Activated CD8-positive, alpha-beta T cell treated with anti-CD3 and anti-CD28 coated beads for 36 hours (primary cell): ENCODE data around the gene HYOU1. TPM values are rescaled to one million over a fixed set of nuclear protein-coding genes. Genes with fewer than 3 reads are reported as not detected.
A peak's percentile ranks its signal among the peaks of the same experiment; 100 is the strongest.

ENCODE experiments used
- ATAC-seq: fragments of 200-7000 bp; cut with Tn5 transposase; one replicate; pipeline ENCODE4 v1.10.0; 2021; ENCODE audit warnings: mild to moderate bottlenecking, moderate library complexity
- CTCF ChIA-PET: fragments of 350-600 bp; sonication (Branson Sonifier 250); formaldehyde crosslinking; loops from one replicate; lab custom pipeline; 2021; ENCODE audit warnings: antibody characterized with exemption; lab: Charles Lee
- POLR2A ChIA-PET: fragments of 350-600 bp; sonication (Branson Sonifier 250); formaldehyde crosslinking; loops from one replicate; lab custom pipeline; 2021; ENCODE audit warnings: antibody characterized with exemption; lab: Charles Lee
- DNase-seq: peaks from one replicate; pipeline ENCODE4 v3.0.0-alpha.2; 2020
- H3K27ac Mint-ChIP-seq: one replicate; pipeline ENCODE4 v1.8.0; 2021; ENCODE audit warnings: mild to moderate bottlenecking, mixed read lengths
- H3K27me3 Mint-ChIP-seq: one replicate; pipeline ENCODE4 v1.8.0; 2021; ENCODE audit warnings: mixed read lengths
- H3K36me3 Mint-ChIP-seq: one replicate; pipeline ENCODE4 v1.8.0; 2021; ENCODE audit warnings: low read depth, mixed read lengths
- H3K4me1 Mint-ChIP-seq: one replicate; pipeline ENCODE4 v1.8.0; 2021; ENCODE audit warnings: low read depth, mixed read lengths
- H3K4me3 Mint-ChIP-seq: one replicate; pipeline ENCODE4 v1.8.0; 2021; ENCODE audit warnings: mild to moderate bottlenecking, moderate library complexity, mixed read lengths
- H3K9me3 Mint-ChIP-seq: one replicate; pipeline ENCODE4 v1.8.0; 2021; ENCODE audit warnings: mixed read lengths
- CTCF ChIP-seq: fragments of 200-600 bp; IDR thresholded peaks from one replicate; pipeline ENCODE4 v1.8.0; 2022; ENCODE audit warnings: antibody characterized with exemption, mild to moderate bottlenecking
- intact Hi-C: fragments of 100-400 bp; cut with micrococcal nuclease; formaldehyde crosslinking; loops from one replicate; pipeline ENCODE4 v1.10.0; 2022
- total RNA-seq, 2 experiments: library from RNA; stranded (reverse); gene quantifications; one replicate each; pipeline ENCODE4 v1.2.3, GENCODE V29; 2021

The HYOU1 gene
- total RNA-seq, 2 experiments from 2014 or later, result 92.4 to 101 TPM

- no peak overlapping the region for H3K27ac Mint-ChIP-seq
These were observed 25.1 kb downstream of the HYOU1 start for GRCh38 chr11:119031912-119032280.

GRCh38 chr11:119030329-119031047 lies 26.5 kb downstream of the HYOU1 start, which contains the start of gene SLC37A4:
Gene SLC37A4 (minus strand): TSS chr11:119030877.
- CTCF ChIA-PET, result interaction anchor here (0.7 to 2.7 kb wide), 10 partner anchors 11 to 166 kb away, joined by 3 to 20 read pairs (median 6); partner anchors contain the start of genes HYOU1, RPS25, TRAPPC4 and VPS11
- Mint-ChIP-seq H3K27me3 (no peaks in the 10 kb centered on the region), H3K4me3 (peak within 1 kb of the TSS; percentile 70), H3K4me1 (peaks cover 23% of the 10 kb centered on the region), H3K9me3 (no peaks in the 10 kb centered on the region), H3K36me3 (peaks cover 19% of the 10 kb centered on the region), H3K27ac (peak within 1 kb of the TSS; percentile 90)
- ATAC-seq (peak; percentile 87), DNase-seq (peak; percentile 99)
- peak; percentile 85 for TF ChIP-seq CTCF
- POLR2A ChIA-PET, result interaction anchor here (0.8 to 8.4 kb wide), 14 partner anchors 13 to 292 kb away, joined by 3 to 98 read pairs (median 4); partner anchors contain the start of genes CENATAC, DDX6, DPAGT1 and HINFP
- intact Hi-C loops, result no loop called here

More at GRCh38 chr11:119031912-119032280, 25.1 kb downstream of the HYOU1 start:
- no peak for ATAC-seq
- no peak for DNase-seq
- intact Hi-C loops, result no loop called here
- Mint-ChIP-seq H3K9me3 (no peaks in the 10 kb centered on the region), H3K27me3 (no peaks in the 10 kb centered on the region), H3K4me3 (no peak overlapping the region), H3K4me1 (peaks cover 21% of the 10 kb centered on the region), H3K36me3 (peaks cover 16% of the 10 kb centered on the region)
- no peak for TF ChIP-seq CTCF
- ChIA-PET POLR2A (interaction anchor here (1.7 to 8.4 kb wide), 4 partner anchors 15 to 290 kb away, joined by 4 to 98 read pairs (median 7); partner anchors contain the start of genes DDX6, RPS25 and TRAPPC4), CTCF (interaction anchor here (0.7 to 2.7 kb wide), 9 partner anchors 9 to 136 kb away, joined by 3 to 20 read pairs (median 6); partner anchors contain the start of genes HYOU1, RPS25, TRAPPC4 and VPS11)

GRCh38 chr11:119030029-119030328 lies 27.0 kb downstream of the HYOU1 start:
- ChIA-PET CTCF (interaction anchor here (0.7 to 2.7 kb wide), 7 partner anchors 11 to 167 kb away, joined by 3 to 20 read pairs (median 5); partner anchors contain the start of genes HYOU1, RPS25 and VPS11), POLR2A (interaction anchor here (0.8 to 8.4 kb wide), 12 partner anchors 13 to 91 kb away, joined by 3 to 98 read pairs (median 4); partner anchors contain the start of genes CENATAC, DPAGT1, HINFP and RPS25)
- Mint-ChIP-seq H3K27me3 (no peaks in the 10 kb centered on the region), H3K36me3 (peaks cover 24% of the 10 kb centered on the region), H3K4me3 (peak overlapping the region; percentile 70), H3K4me1 (peaks cover 28% of the 10 kb centered on the region), H3K9me3 (no peaks in the 10 kb centered on the region), H3K27ac (peak overlapping the region; percentile 90)
- no peak for TF ChIP-seq CTCF
- ATAC-seq (no peak), DNase-seq (no peak)
- intact Hi-C loops, result no loop called here

GRCh38 chr11:119029340-119030028 lies 27.5 kb downstream of the HYOU1 start:
- H3K27ac Mint-ChIP-seq, result peak overlapping the region; percentile 90
- peak overlapping the region; percentile 70 for H3K4me3 Mint-ChIP-seq
- H3K27me3 Mint-ChIP-seq, result no peaks in the 10 kb centered on the region
- H3K9me3 Mint-ChIP-seq, result no peaks in the 10 kb centered on the region
- peaks cover 32% of the 10 kb centered on the region for H3K4me1 Mint-ChIP-seq
- POLR2A ChIA-PET, result interaction anchor here (0.8 to 8.4 kb wide), 10 partner anchors 12 to 72 kb away, joined by 3 to 98 read pairs (median 4); partner anchors contain the start of genes CENATAC, DPAGT1, RPS25 and TRAPPC4
- DNase-seq (peak; percentile 85), ATAC-seq (peak; percentile 57)
- intact Hi-C loops, result no loop called here
- CTCF ChIA-PET, result interaction anchor here (1.0 to 2.7 kb wide), 4 partner anchors 10 to 38 kb away, joined by 5 to 20 read pairs (median 13); partner anchors contain the start of genes HYOU1, RPS25 and VPS11
- peaks cover 25% of the 10 kb centered on the region for H3K36me3 Mint-ChIP-seq
- TF ChIP-seq CTCF, result no peak
